GM23248 (cell line): ENCODE measurements around the gene ABHD12. TPM values are rescaled to one million over a fixed set of nuclear protein-coding genes. Genes with fewer than 3 reads are reported as not detected.

Source experiments
- DNase-seq: peaks from one replicate; pipeline ENCODE4 v3.0.0-alpha.2; 2015
- H2AFZ ChIP-seq: fragments of 200-600 bp; sonication (generic); 2 replicates; pipeline ENCODE4 v1.6.1; 2016; ENCODE audit warnings: antibody characterized with exemption
- H3F3A ChIP-seq: fragments of 200-600 bp; sonication (generic); 2 replicates; pipeline ENCODE4 v1.6.1; 2016; ENCODE audit warnings: mild to moderate bottlenecking, antibody characterized with exemption, mixed run types; ENCODE audit not compliant: insufficient read depth
- H3K27ac ChIP-seq: fragments of 200-600 bp; sonication (generic); 2 replicates; pipeline ENCODE4 v1.5.1; 2016; ENCODE audit warnings: mild to moderate bottlenecking
- H3K27me3 ChIP-seq: fragments of 200-600 bp; sonication (generic); replicated peaks from 2 replicates; pipeline ENCODE4 v1.6.1; 2016; ENCODE audit warnings: mild to moderate bottlenecking; ENCODE audit not compliant: insufficient read depth
- H3K36me3 ChIP-seq: fragments of 200-600 bp; sonication (generic); 2 replicates; pipeline ENCODE4 v1.6.1; 2016; ENCODE audit warnings: low read depth, mild to moderate bottlenecking
- H3K4me1 ChIP-seq: fragments of 200-600 bp; sonication (generic); 2 replicates; pipeline ENCODE4 v1.6.1; 2016; ENCODE audit warnings: mild to moderate bottlenecking; ENCODE audit not compliant: insufficient read depth
- H3K4me2 ChIP-seq: fragments of 200-600 bp; sonication (generic); one replicate; pipeline ENCODE4 v1.6.1; 2016; ENCODE audit warnings: mild to moderate bottlenecking; ENCODE audit not compliant: unreplicated experiment
- H3K4me3 ChIP-seq: fragments of 200-600 bp; sonication (generic); 2 replicates; pipeline ENCODE4 v1.5.1; 2016; ENCODE audit warnings: mild to moderate bottlenecking
- H3K79me2 ChIP-seq: fragments of 200-600 bp; sonication (generic); 2 replicates; pipeline ENCODE4 v1.6.1; 2016; ENCODE audit warnings: mild to moderate bottlenecking; ENCODE audit not compliant: insufficient read depth
- H3K9ac ChIP-seq: fragments of 200-600 bp; sonication (generic); 2 replicates; pipeline ENCODE4 v1.6.1; 2016; ENCODE audit warnings: mild to moderate bottlenecking
- H3K9me2 ChIP-seq: fragments of 200-600 bp; sonication (generic); 2 replicates; pipeline ENCODE4 v1.6.1; 2016; ENCODE audit warnings: mixed run types, mild to moderate bottlenecking, moderate library complexity; ENCODE audit not compliant: insufficient read depth
- H3K9me3 ChIP-seq: fragments of 200-600 bp; sonication (generic); one replicate; pipeline ENCODE4 v1.6.1; 2017; ENCODE audit warnings: low read depth
- H4K20me1 ChIP-seq: fragments of 200-600 bp; sonication (generic); 2 replicates; pipeline ENCODE4 v1.6.0; 2016; ENCODE audit not compliant: insufficient read depth
- EZH2 ChIP-seq: fragments of 200-600 bp; sonication (generic); IDR thresholded peaks from 2 replicates; pipeline ENCODE4 v1.6.1; 2018; ENCODE audit warnings: antibody characterized with exemption, mild to moderate bottlenecking; ENCODE audit not compliant: insufficient read depth, poor library complexity, severe bottlenecking
- EZH2phosphoT487 ChIP-seq: fragments of 200-600 bp; sonication (generic); IDR thresholded peaks from 2 replicates; pipeline ENCODE4 v1.6.1; 2018; ENCODE audit warnings: antibody characterized with exemption, moderate library complexity, mild to moderate bottlenecking, low read depth; ENCODE audit not compliant: insufficient read depth
- WGBS, 2 experiments: methylation state at CpG; one replicate each; pipeline ENCODE4 v1.1.6; 2015 to 2017; ENCODE audit warnings: low lambda C conversion rate in 2 of 2, low coverage in 1 of 2; ENCODE audit errors: missing lambda C conversion rate in 2 of 2; 5-methylcytosine and 5-hydroxymethylcytosine counted together
- in situ Hi-C: fragments of 300-500 bp; cut with MboI; formaldehyde crosslinking; loops from 2 replicates; pipeline ENCODE4 v1.15.0; 2020
- polyA plus RNA-seq: library from polyadenylated mRNA; unstranded; fragments of >200 nt; fragmentation: Nextera tagmentation; extraction: Ambion mirVana; gene quantifications from 2 replicates; pipeline ENCODE4 v1.2.1, GENCODE V29; 2016
- total RNA-seq: library from RNA; depleted of rRNA; stranded (reverse); fragments of >200 nt; shearing (Covaris generic); gene quantifications from 2 replicates; pipeline ENCODE4 v1.2.3, GENCODE V29; 2014

Gene ABHD12
- total and polyA plus RNA-seq, 2 experiments from 2014 or later, result 50.6 to 82.1 TPM

DNA sequence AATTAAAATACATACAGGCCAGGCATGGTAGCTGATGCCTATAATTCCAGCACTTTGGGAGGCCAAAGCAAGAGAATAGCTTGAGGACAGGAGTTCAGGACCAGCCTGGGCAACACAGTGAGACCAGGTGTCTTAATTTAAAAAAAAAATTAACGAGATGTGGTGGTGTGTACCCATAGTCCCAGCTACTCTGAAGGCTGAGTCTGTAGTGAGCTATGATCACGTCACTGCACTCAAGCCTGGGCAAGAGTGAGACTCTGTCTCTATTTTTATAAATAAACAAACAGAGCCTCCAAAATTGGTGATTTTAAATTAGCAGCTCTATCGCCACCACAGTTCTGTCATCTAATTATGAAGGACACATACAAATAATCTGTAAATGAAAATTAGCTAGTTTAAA, 37.9 kb downstream of the ABHD12 start:
- H3K9me3 ChIP-seq, result no peaks in the 10 kb centered on the region
- no peak for DNase-seq
- H2AFZ ChIP-seq, result no peak overlapping the region
- 93 to 94% methylated on average over 3 of the region's 3 CpGs for WGBS, 2 experiments
- H3F3A ChIP-seq, result no peaks in the 10 kb centered on the region
- H3K9me2 ChIP-seq, result no peaks in the 10 kb centered on the region
- H3K27me3 ChIP-seq, result no peaks in the 10 kb centered on the region
- in situ Hi-C loops, result loop anchor here (25.0 kb wide), 1 partner anchor 810 kb away; no protein-coding TSS in a partner anchor
- H3K4me3 ChIP-seq, result no peak overlapping the region
- H3K4me2 ChIP-seq, result no peak overlapping the region
- H3K79me2 ChIP-seq, result peaks cover 85% of the 10 kb centered on the region
- H3K9ac ChIP-seq, result no peak overlapping the region
- no peak for TF ChIP-seq EZH2phosphoT487
- no peak for TF ChIP-seq EZH2
- no peaks in the 10 kb centered on the region for H3K36me3 ChIP-seq
- peaks cover 4% of the 10 kb centered on the region; the same call in 1 of the 2 replicates for H4K20me1 ChIP-seq
- H3K4me1 ChIP-seq, result no peaks in the 10 kb centered on the region
- no peak overlapping the region for H3K27ac ChIP-seq

DNA sequence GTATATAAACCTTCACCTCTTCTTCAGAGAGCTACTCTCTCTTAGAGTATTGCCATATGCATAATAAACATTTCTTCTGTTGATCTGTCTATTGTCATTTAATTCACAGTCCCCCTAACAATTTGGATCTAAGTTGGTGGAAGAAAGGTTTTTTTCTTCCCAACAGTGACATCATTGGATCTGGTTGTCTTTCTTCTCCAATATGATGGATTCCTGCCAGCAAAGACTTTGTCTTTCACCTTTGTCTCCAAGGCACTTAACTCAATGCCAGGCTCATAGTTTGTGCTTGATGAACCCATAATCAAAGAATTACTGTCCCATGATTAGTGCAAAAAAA, 39.6 kb downstream of the ABHD12 start:
- no peak for DNase-seq
- H2AFZ ChIP-seq, result no peak overlapping the region
- peaks cover 84% of the 10 kb centered on the region for H3K79me2 ChIP-seq
- no peaks in the 10 kb centered on the region for H3K4me1 ChIP-seq
- H3K27ac ChIP-seq, result no peak overlapping the region
- no peaks in the 10 kb centered on the region for H3K27me3 ChIP-seq
- TF ChIP-seq EZH2phosphoT487 (no peak), EZH2 (no peak)
- H4K20me1 ChIP-seq, result peaks cover 4% of the 10 kb centered on the region; the same call in 1 of the 2 replicates
- H3K4me2 ChIP-seq, result no peak overlapping the region
- no peaks in the 10 kb centered on the region for H3K9me2 ChIP-seq
- H3K4me3 ChIP-seq, result no peak overlapping the region
- no peaks in the 10 kb centered on the region for H3K36me3 ChIP-seq
- in situ Hi-C loops, result loop anchor here (25.0 kb wide), 1 partner anchor 811 kb away; no protein-coding TSS in a partner anchor
- no peaks in the 10 kb centered on the region for H3K9me3 ChIP-seq
- no peak overlapping the region for H3K9ac ChIP-seq
- no peaks in the 10 kb centered on the region for H3F3A ChIP-seq

DNA sequence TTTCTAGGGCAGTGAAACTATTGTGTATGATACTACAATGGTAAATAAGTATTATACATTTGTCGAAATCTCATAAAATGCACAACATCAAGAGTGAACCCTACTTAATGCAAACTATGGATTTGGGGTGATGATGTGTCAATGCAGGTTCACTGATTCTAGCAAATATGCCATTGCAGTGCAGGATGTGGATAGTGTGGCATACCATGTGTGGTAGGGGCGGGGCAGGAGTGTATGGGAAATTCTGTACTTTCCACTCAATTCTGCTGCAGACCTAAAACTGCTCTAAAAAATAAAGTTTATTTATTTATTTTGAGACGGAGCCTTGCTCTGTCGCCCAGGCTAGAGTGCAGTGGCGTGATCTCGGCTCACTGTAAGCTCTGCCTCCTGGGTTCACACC, 44.3 kb downstream of the ABHD12 start:
- Histone ChIP-seq H3K36me3 (no peaks in the 10 kb centered on the region), H3K79me2 (peaks cover 85% of the 10 kb centered on the region), H3K27ac (no peak overlapping the region), H3K9me3 (no peaks in the 10 kb centered on the region), H3K4me1 (no peaks in the 10 kb centered on the region), H3K9ac (no peak overlapping the region), H4K20me1 (peaks cover 8% of the 10 kb centered on the region; the same call in 1 of the 2 replicates), H3F3A (0 out of 2 replicates have a peak, but pooled peaks cover 6% of the 10 kb centered on the region), H3K4me3 (no peak overlapping the region), H3K4me2 (no peak overlapping the region), H2AFZ (no peak overlapping the region), H3K9me2 (no peaks in the 10 kb centered on the region), H3K27me3 (no peaks in the 10 kb centered on the region)
- in situ Hi-C loops, result no loop called here
- TF ChIP-seq EZH2 (no peak), EZH2phosphoT487 (no peak)
- 91 to 93% methylated on average over 6 of the region's 6 CpGs for WGBS, 2 experiments
- DNase-seq, result no peak

DNA sequence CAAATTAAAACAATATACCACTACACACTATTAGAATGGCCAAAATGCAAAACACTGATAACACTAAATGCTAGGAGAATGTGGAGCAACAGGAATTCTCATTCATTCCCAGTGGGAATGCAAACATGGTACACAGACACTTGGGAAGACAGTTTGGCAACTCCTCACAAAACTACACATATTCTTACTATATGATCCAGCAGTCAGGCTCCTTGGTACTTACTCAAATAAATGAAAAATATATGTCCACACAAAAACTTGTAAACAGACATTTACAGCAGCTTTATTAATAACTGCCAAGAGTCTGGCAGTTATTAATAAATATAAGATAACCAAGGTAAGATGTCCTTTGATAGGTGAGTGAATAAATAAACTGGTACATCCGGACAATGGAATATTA, 44.9 kb downstream of the ABHD12 start:
- TF ChIP-seq EZH2, result no peak
- TF ChIP-seq EZH2phosphoT487, result no peak
- Histone ChIP-seq H3K9ac (no peak overlapping the region), H3F3A (0 out of 2 replicates have a peak, but pooled peaks cover 6% of the 10 kb centered on the region), H3K36me3 (no peaks in the 10 kb centered on the region), H3K4me3 (no peak overlapping the region), H3K79me2 (peaks cover 86% of the 10 kb centered on the region), H4K20me1 (peaks cover 8% of the 10 kb centered on the region; the same call in 1 of the 2 replicates), H3K27me3 (no peaks in the 10 kb centered on the region), H3K9me3 (no peaks in the 10 kb centered on the region), H3K27ac (no peak overlapping the region), H2AFZ (no peak overlapping the region), H3K9me2 (no peaks in the 10 kb centered on the region), H3K4me2 (no peak overlapping the region), H3K4me1 (no peaks in the 10 kb centered on the region)
- in situ Hi-C loops, result no loop called here
- WGBS, 2 experiments, result 97 to 98% methylated on average over 1 of the region's 1 CpG
- no peak for DNase-seq

DNA sequence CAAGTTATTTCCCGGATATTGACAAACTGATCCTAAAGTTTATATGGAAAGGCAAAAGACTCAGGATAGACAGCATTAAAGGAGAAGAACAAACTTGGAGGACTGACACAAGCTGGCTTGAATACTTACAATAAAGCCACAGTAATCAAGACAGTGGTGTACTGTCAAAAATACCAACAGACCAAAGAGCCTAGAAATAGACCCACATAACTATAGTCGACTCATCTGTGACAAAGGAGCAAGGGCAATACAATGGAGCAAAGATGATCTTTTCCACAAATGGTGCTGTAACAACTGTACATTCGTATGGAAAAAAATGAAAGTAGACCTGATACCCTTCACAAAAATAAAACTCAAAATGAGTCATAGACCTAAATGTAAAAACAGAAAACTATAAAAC, 46.0 kb downstream of the ABHD12 start:
- DNase-seq, result no peak
- 0 out of 2 replicates have a peak, but pooled peaks cover 4% of the 10 kb centered on the region for H4K20me1 ChIP-seq
- in situ Hi-C loops, result no loop called here
- H3K9ac ChIP-seq, result no peak overlapping the region
- no peak overlapping the region for H3K4me2 ChIP-seq
- no peaks in the 10 kb centered on the region for H3K9me3 ChIP-seq
- 95% methylated on average over 3 of the region's 3 CpGs for WGBS, 2 experiments
- H3K27ac ChIP-seq, result no peak overlapping the region
- H3K9me2 ChIP-seq, result no peaks in the 10 kb centered on the region
- no peaks in the 10 kb centered on the region for H3K27me3 ChIP-seq
- no peak overlapping the region for H2AFZ ChIP-seq
- no peaks in the 10 kb centered on the region for H3K36me3 ChIP-seq
- 0 out of 2 replicates have a peak, but pooled peaks cover 6% of the 10 kb centered on the region for H3F3A ChIP-seq
- no peaks in the 10 kb centered on the region for H3K4me1 ChIP-seq
- TF ChIP-seq EZH2 (no peak), EZH2phosphoT487 (no peak)
- H3K4me3 ChIP-seq, result no peak overlapping the region
- peaks cover 90% of the 10 kb centered on the region for H3K79me2 ChIP-seq
